Lung (tissue), 12 donors: Measurements from ENCODE around the gene HSBP1L1. TPM values are rescaled to one million over a fixed set of nuclear protein-coding genes. Genes with fewer than 3 reads are reported as not detected.

ENCODE experiments used
- ATAC-seq: fragments of 200-7000 bp; cut with Tn5 transposase; one replicate; pipeline ENCODE4 v1.9.1; 2020; ENCODE audit warnings: moderate number of reproducible peaks; ENCODE audit not compliant: insufficient read depth, low FRiP score
- DNase-seq, 3 donors: peaks; one replicate each; pipeline ENCODE4 v3.0.0-alpha.2; 2013 to 2017
- H3K27ac ChIP-seq, 2 donors: one replicate each; pipeline ENCODE4 v1.5.1; 2013; ENCODE audit warnings: mild to moderate bottlenecking in 2 of 2, moderate library complexity in 2 of 2, control low read depth in 1 of 2, inconsistent platforms in 1 of 2, low read depth in 1 of 2, low read length in 1 of 2
- H3K27me3 ChIP-seq, 3 donors: one replicate each; pipeline ENCODE4 v1.5.1; 2013; ENCODE audit warnings: low read length in 2 of 3; ENCODE audit not compliant: control insufficient read depth in 3 of 3, insufficient read depth in 3 of 3
- H3K36me3 ChIP-seq, 4 donors: one replicate each; pipeline ENCODE4 v1.5.1; 2013; ENCODE audit warnings: low read length in 4 of 4, mild to moderate bottlenecking in 1 of 4, moderate library complexity in 1 of 4; ENCODE audit not compliant: control insufficient read depth in 4 of 4, insufficient read depth in 4 of 4
- H3K4me1 ChIP-seq, 5 donors: one replicate each; pipeline ENCODE4 v1.5.1; 2013; ENCODE audit warnings: low read length in 5 of 5, mild to moderate bottlenecking in 2 of 5, moderate library complexity in 1 of 5; ENCODE audit not compliant: control insufficient read depth in 5 of 5, insufficient read depth in 5 of 5
- H3K4me3 ChIP-seq: one replicate; pipeline ENCODE4 v1.5.1; 2013; ENCODE audit warnings: mild to moderate bottlenecking, control low read depth, moderate library complexity
- H3K9ac ChIP-seq, 2 donors: one replicate each; pipeline ENCODE4 v1.5.1; 2013; ENCODE audit warnings: low read length in 2 of 2, control low read depth in 1 of 2; ENCODE audit not compliant: insufficient read depth in 1 of 2
- H3K9me3 ChIP-seq, 4 donors: one replicate each; pipeline ENCODE4 v1.5.1; 2013; ENCODE audit warnings: low read length in 3 of 4, mild to moderate bottlenecking in 1 of 4, moderate library complexity in 1 of 4; ENCODE audit not compliant: control insufficient read depth in 4 of 4, insufficient read depth in 3 of 4
- WGBS, 2 donors: extraction: QIAGEN DNeasy Blood & Tissue Kit; methylation state at CpG; one replicate each; pipeline ENCODE4 v1.1.7; 2013; 5-methylcytosine and 5-hydroxymethylcytosine counted together
- polyA plus RNA-seq, 2 donors: library from polyadenylated mRNA; stranded (reverse); fragments of 200-250 nt; gene quantifications; one replicate each; pipeline ENCODE4 v1.2.1, GENCODE V29; 2013
- total RNA-seq, 2 donors: library from RNA; depleted of rRNA in 1 of 2; stranded (reverse); fragments of >200 nt in 1 of 2; gene quantifications; one replicate each; pipeline ENCODE4 v1.2.1, GENCODE V29; 2014 to 2021
- TF ChIP-seq, protein P1 (sequence below): IDR thresholded peaks from 2 replicates; pipeline ENCODE4 v1.5.1; 2012; ENCODE audit warnings: mild to moderate bottlenecking; ENCODE audit errors: control extremely low read depth, extremely low read depth
- donor health status: control.
- donor health status: control.
- donor health status: Bipolar disorder and iron deficiency.
- donor health status: healthy.
- donor health status: DM: yes; HTN: yes; CAD: no.

Gene HSBP1L1
- total and polyA plus RNA-seq, 4 donors: 23.2 to 80.9 (median 34.3) TPM

DNA sequence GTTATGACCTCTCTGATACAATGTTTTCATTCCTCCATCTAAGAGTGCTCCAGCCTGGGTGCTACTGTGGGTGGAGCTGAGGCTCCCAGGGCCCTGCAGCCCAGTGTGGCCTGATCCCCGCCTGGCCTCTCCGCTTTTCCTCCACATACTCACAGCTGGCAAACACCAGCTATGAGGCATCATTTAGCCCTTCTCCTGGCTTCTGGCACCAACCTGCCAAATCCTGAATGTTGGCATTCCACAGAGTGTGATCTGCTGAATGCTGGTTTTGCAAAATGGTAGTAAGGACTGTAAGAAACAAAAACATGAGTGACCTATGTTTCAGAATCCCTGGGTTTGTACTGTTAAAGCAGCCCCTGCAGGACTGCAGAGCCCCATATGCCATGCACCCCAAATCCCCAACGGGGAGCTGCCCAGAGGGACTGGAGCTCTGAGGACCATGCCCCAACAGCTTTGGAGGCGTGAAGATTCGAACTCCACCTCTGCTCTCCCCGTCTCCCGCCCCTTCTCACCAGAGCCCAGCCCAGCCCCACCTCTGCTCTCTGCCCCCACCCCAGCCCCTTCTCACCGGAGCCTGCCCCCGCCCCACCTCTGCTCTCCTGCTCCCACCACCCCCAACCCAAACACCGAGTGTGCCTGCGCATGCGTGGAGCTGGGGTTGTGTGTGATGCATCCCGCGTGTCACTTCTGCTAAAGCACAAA lies 17.2 kb upstream of the HSBP1L1 start:
- DNase-seq (no peak), ATAC-seq (no peak)
- H3K9me3 ChIP-seq: no peaks in the 10 kb centered on the region
- TF ChIP-seq, protein P1, sequence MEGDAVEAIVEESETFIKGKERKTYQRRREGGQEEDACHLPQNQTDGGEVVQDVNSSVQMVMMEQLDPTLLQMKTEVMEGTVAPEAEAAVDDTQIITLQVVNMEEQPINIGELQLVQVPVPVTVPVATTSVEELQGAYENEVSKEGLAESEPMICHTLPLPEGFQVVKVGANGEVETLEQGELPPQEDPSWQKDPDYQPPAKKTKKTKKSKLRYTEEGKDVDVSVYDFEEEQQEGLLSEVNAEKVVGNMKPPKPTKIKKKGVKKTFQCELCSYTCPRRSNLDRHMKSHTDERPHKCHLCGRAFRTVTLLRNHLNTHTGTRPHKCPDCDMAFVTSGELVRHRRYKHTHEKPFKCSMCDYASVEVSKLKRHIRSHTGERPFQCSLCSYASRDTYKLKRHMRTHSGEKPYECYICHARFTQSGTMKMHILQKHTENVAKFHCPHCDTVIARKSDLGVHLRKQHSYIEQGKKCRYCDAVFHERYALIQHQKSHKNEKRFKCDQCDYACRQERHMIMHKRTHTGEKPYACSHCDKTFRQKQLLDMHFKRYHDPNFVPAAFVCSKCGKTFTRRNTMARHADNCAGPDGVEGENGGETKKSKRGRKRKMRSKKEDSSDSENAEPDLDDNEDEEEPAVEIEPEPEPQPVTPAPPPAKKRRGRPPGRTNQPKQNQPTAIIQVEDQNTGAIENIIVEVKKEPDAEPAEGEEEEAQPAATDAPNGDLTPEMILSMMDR: no peak
- H3K36me3 ChIP-seq: peaks cover 2 to 22% (median 8%) of the 10 kb centered on the region in 4 donors
- no peak overlapping the region for H3K4me3 ChIP-seq
- no peaks in the 10 kb centered on the region for H3K27me3 ChIP-seq
- no peak overlapping the region for H3K9ac ChIP-seq
- WGBS, 2 donors: 85 to 93% methylated on average over 14 of the region's 14 CpGs
- H3K4me1 ChIP-seq: peaks cover 4 to 27% (median 13%) of the 10 kb centered on the region in 5 donors
- H3K27ac ChIP-seq: peak overlapping the region in 1 of 2 donors; percentile 55

DNA sequence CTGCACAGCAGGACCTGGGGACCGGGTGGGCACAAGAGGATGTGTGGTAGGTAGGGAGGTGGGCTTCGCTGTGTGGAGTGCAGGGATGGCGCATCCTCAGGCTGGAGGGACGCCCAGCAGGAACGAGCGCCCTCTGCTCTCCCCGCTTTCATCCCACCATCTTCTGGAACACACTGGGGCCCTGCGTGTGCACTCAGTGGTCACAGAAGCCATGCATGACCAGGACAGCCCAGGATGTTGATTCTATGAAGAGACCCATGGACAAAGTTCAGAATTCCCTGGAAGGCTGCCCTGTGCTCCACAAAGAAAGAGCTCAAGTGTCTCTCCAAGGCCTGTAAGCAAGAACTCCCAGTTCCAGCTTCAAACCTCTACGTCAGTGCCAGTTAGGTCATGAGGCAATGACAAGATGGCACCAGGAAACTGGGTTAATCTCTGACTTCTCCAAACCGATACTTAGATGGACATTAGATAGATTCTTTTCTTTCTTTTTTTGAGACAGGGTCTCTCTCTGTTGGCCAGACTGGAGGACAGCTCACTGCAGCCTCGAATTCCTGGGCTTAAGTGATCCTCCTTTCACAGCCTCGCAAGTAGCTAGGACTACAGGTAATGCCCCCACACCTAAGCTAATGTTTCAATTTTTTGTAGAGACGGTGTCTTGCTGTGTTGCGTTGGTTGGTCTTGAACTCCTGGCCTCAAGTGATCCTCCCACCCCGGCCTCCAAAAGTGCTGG lies 16.4 kb upstream of the HSBP1L1 start:
- Histone ChIP-seq H3K36me3 (peaks cover 0 to 14% (median 4%) of the 10 kb centered on the region in 4 donors), H3K9ac (no peak overlapping the region), H3K27me3 (no peaks in the 10 kb centered on the region), H3K4me1 (peaks cover 4 to 30% (median 13%) of the 10 kb centered on the region in 5 donors), H3K4me3 (no peak overlapping the region), H3K27ac (peak overlapping the region in 1 of 2 donors; percentile 55), H3K9me3 (no peaks in the 10 kb centered on the region)
- DNase-seq: no peak
- ATAC-seq: no peak
- TF ChIP-seq, protein P1: no peak
- 86 to 89% methylated on average over 15 of the region's 15 CpGs for WGBS, 2 donors

DNA sequence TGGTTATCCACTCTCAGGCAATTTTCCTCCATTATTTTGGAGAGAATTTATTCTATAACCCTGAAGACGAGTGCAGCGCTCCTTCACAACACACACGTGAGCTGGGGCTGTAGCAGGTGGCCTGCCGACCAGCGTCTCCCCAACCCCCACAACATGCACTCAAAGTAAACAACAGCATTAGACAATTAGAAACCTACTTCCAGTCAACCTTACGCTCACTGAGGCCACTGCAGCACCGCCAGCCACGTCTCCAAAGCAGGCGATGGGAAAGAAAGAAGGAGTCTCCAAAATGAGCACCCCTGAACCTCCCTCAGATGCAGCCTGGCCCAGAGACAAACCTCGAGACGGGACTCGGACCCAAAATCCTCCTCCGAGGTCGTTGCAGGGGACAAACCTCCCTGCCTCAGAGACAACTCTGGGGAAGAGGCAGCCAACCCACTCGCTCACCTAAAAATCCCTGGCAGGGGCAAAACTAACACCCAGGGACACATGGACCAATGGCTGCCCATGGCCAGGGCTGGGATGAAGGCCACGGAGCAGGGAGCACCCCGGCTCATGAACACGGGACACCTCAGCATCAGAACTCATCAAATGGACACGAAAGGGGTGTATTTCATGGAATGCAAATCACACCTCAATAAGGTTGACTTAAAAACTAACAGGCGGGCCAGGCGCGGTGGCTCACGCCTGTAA lies 15.6 kb upstream of the HSBP1L1 start:
- ATAC-seq (no peak), DNase-seq (no peak)
- H3K27ac ChIP-seq: peak overlapping the region in 1 of 2 donors; percentile 9
- no peak overlapping the region for H3K4me3 ChIP-seq
- H3K4me1 ChIP-seq: peaks cover 4 to 30% (median 13%) of the 10 kb centered on the region in 5 donors
- no peaks in the 10 kb centered on the region for H3K27me3 ChIP-seq
- WGBS, 2 donors: 92 to 93% methylated on average over 23 of the region's 23 CpGs
- TF ChIP-seq, protein P1: no peak
- peaks cover 0 to 8% (median 3%) of the 10 kb centered on the region in 4 donors for H3K36me3 ChIP-seq
- H3K9ac ChIP-seq: no peak overlapping the region
- H3K9me3 ChIP-seq: no peaks in the 10 kb centered on the region
